CD4-positive, CD25-positive, alpha-beta regulatory T cell (primary cell): ENCODE data around the gene STK39. TPM values are rescaled to one million over a fixed set of nuclear protein-coding genes. Genes with fewer than 3 reads are reported as not detected.

Experiments
- ATAC-seq, 2 donors: fragments of 150-1000 bp; cut with Tn5 transposase; one replicate each; pipeline ENCODE4 v1.10.0; 2021; ENCODE audit warnings: low read depth in 2 of 2, moderate number of reproducible peaks in 2 of 2, moderate library complexity in 1 of 2
- DNase-seq, 3 donors: peaks; one replicate each; pipeline versions ENCODE4 v3.0.0 to v3.0.0-alpha.2; 2012 to 2022; ENCODE audit warnings: mixed read lengths in 1 of 3
- H3K27ac ChIP-seq: one replicate; pipeline ENCODE4 v1.7.0; 2013; ENCODE audit warnings: mild to moderate bottlenecking, low read length; ENCODE audit not compliant: insufficient read depth, poor library complexity, severe bottlenecking
- H3K27me3 ChIP-seq: one replicate; pipeline ENCODE4 v1.7.0; 2013; ENCODE audit warnings: low read length; ENCODE audit not compliant: control insufficient read depth, insufficient read depth
- H3K36me3 ChIP-seq: one replicate; pipeline ENCODE4 v1.7.0; 2013; ENCODE audit warnings: mild to moderate bottlenecking, low read length, moderate library complexity; ENCODE audit not compliant: control insufficient read depth, insufficient read depth
- H3K4me1 ChIP-seq: 2 replicates; pipeline ENCODE4 v1.7.0; 2013; ENCODE audit warnings: mild to moderate bottlenecking, low read length; ENCODE audit not compliant: insufficient read depth, control insufficient read depth, poor library complexity, severe bottlenecking
- H3K4me3 ChIP-seq: one replicate; pipeline ENCODE4 v1.7.0; 2013; ENCODE audit warnings: low read depth, mild to moderate bottlenecking, low read length, moderate library complexity
- H3K9me3 ChIP-seq, 2 experiments: 1 replicate in 1 of 2; 2 replicates in 1 of 2; pipeline ENCODE4 v1.7.0; 2013; ENCODE audit warnings: low read length in 2 of 2, mild to moderate bottlenecking in 1 of 2, moderate library complexity in 1 of 2; ENCODE audit not compliant: control insufficient read depth in 2 of 2
- H3K27ac Mint-ChIP-seq, 3 donors: one replicate each; pipeline ENCODE4 v1.8.0; 2020 to 2022; ENCODE audit warnings: mild to moderate bottlenecking in 3 of 3, mixed read lengths in 3 of 3, moderate library complexity in 2 of 3
- H3K27me3 Mint-ChIP-seq: one replicate; pipeline ENCODE4 v1.8.0; 2022; ENCODE audit warnings: mild to moderate bottlenecking, mixed read lengths
- H3K36me3 Mint-ChIP-seq: one replicate; pipeline ENCODE4 v1.8.0; 2020; ENCODE audit warnings: mixed read lengths
- H3K4me1 Mint-ChIP-seq, 4 donors: one replicate each; pipeline ENCODE4 v1.8.0; 2020 to 2022; ENCODE audit warnings: mixed read lengths in 4 of 4, mild to moderate bottlenecking in 1 of 4
- H3K4me3 Mint-ChIP-seq, 4 donors: one replicate each; pipeline ENCODE4 v1.8.0; 2020 to 2022; ENCODE audit warnings: mild to moderate bottlenecking in 4 of 4, mixed read lengths in 4 of 4, moderate library complexity in 3 of 4
- H3K9me3 Mint-ChIP-seq, 7 donors: one replicate each; pipeline ENCODE4 v1.8.0; 2020 to 2022; ENCODE audit warnings: mixed read lengths in 7 of 7, mild to moderate bottlenecking in 3 of 7, moderate library complexity in 2 of 7
- polyA plus RNA-seq, 4 donors: library from polyadenylated mRNA; unstranded; fragments of 300-500 nt; fragmentation: Illumina TruSeq; gene quantifications; one replicate each; pipeline ENCODE4 v1.2.3, GENCODE V29; 2021
- total RNA-seq: library from RNA; stranded (reverse); gene quantifications from one replicate; pipeline ENCODE4 v1.2.3, GENCODE V29; 2022

Gene STK39
- total and polyA plus RNA-seq, 5 donors from 2014 or later: 4.4 to 27.2 (median 7.6) TPM

GRCh38 chr2:168072626-168073303 lies 174.6 kb downstream of the STK39 start:
- no peak overlapping the region for H3K4me3 Mint-ChIP-seq
- DNase-seq: no peak
- no peak overlapping the region for H3K27ac Mint-ChIP-seq
- Histone ChIP-seq H3K9me3 (no peaks in the 10 kb centered on the region), H3K36me3 (peaks cover 15% of the 10 kb centered on the region), H3K4me3 (no peak overlapping the region), H3K4me1 (no peaks in the 10 kb centered on the region), H3K27me3 (no peaks in the 10 kb centered on the region), H3K27ac (no peak overlapping the region)
- no peaks in the 10 kb centered on the region for H3K27me3 Mint-ChIP-seq
- peaks cover 0 to 5% (median 0%) of the 10 kb centered on the region in 7 donors for H3K9me3 Mint-ChIP-seq
- ATAC-seq: no peak
- peaks cover 48% of the 10 kb centered on the region for H3K36me3 Mint-ChIP-seq
- H3K4me1 Mint-ChIP-seq: peaks cover 2 to 11% (median 6%) of the 10 kb centered on the region in 4 donors

GRCh38 chr2:168064011-168064998 lies 183.1 kb downstream of the STK39 start:
- DNase-seq (no peak), ATAC-seq (no peak)
- H3K4me3 ChIP-seq: no peak overlapping the region
- H3K9me3 ChIP-seq: no peaks in the 10 kb centered on the region
- peaks cover 47% of the 10 kb centered on the region for H3K36me3 ChIP-seq
- Mint-ChIP-seq H3K9me3 (no peaks in the 10 kb centered on the region), H3K4me1 (peaks cover 5 to 10% (median 6%) of the 10 kb centered on the region in 4 donors), H3K27me3 (no peaks in the 10 kb centered on the region), H3K27ac (no peak overlapping the region), H3K36me3 (peaks cover 77% of the 10 kb centered on the region), H3K4me3 (no peak overlapping the region)
- no peaks in the 10 kb centered on the region for H3K4me1 ChIP-seq
- no peaks in the 10 kb centered on the region for H3K27me3 ChIP-seq
- no peak overlapping the region for H3K27ac ChIP-seq

GRCh38 chr2:168062936-168063335 lies 184.5 kb downstream of the STK39 start:
- no peaks in the 10 kb centered on the region for H3K4me1 ChIP-seq
- no peaks in the 10 kb centered on the region for H3K9me3 Mint-ChIP-seq
- ATAC-seq (no peak), DNase-seq (no peak)
- H3K4me1 Mint-ChIP-seq: peaks cover 3 to 10% (median 6%) of the 10 kb centered on the region in 4 donors
- no peaks in the 10 kb centered on the region for H3K27me3 ChIP-seq
- no peak overlapping the region for H3K4me3 ChIP-seq
- H3K9me3 ChIP-seq: no peaks in the 10 kb centered on the region
- H3K4me3 Mint-ChIP-seq: no peak overlapping the region
- H3K36me3 ChIP-seq: peaks cover 54% of the 10 kb centered on the region
- H3K27ac Mint-ChIP-seq: no peak overlapping the region
- peaks cover 72% of the 10 kb centered on the region for H3K36me3 Mint-ChIP-seq
- H3K27me3 Mint-ChIP-seq: no peaks in the 10 kb centered on the region
- H3K27ac ChIP-seq: no peak overlapping the region

GRCh38 chr2:168062054-168062453 lies 185.3 kb downstream of the STK39 start:
- H3K4me1 Mint-ChIP-seq: peaks cover 3 to 10% (median 6%) of the 10 kb centered on the region in 4 donors
- ATAC-seq (no peak), DNase-seq (no peak)
- H3K9me3 Mint-ChIP-seq: no peaks in the 10 kb centered on the region
- H3K27ac ChIP-seq: no peak overlapping the region
- H3K4me3 ChIP-seq: no peak overlapping the region
- peaks cover 64% of the 10 kb centered on the region for H3K36me3 Mint-ChIP-seq
- H3K4me1 ChIP-seq: no peaks in the 10 kb centered on the region
- H3K27me3 ChIP-seq: no peaks in the 10 kb centered on the region
- H3K36me3 ChIP-seq: peaks cover 56% of the 10 kb centered on the region
- H3K27me3 Mint-ChIP-seq: no peaks in the 10 kb centered on the region
- H3K27ac Mint-ChIP-seq: no peak overlapping the region
- no peak overlapping the region for H3K4me3 Mint-ChIP-seq
- no peaks in the 10 kb centered on the region for H3K9me3 ChIP-seq

- Histone ChIP-seq H3K9me3 (no peaks in the 10 kb centered on the region), H3K4me1 (no peaks in the 10 kb centered on the region), H3K4me3 (no peak overlapping the region), H3K27ac (no peak overlapping the region), H3K36me3 (peaks cover 57% of the 10 kb centered on the region), H3K27me3 (no peaks in the 10 kb centered on the region)
- Mint-ChIP-seq H3K27ac (no peak overlapping the region), H3K4me1 (peaks cover 5 to 10% (median 6%) of the 10 kb centered on the region in 4 donors), H3K36me3 (peaks cover 58% of the 10 kb centered on the region), H3K9me3 (no peaks in the 10 kb centered on the region), H3K27me3 (no peaks in the 10 kb centered on the region), H3K4me3 (no peak overlapping the region)
- DNase-seq (no peak), ATAC-seq (no peak)
These were observed 186.2 kb downstream of the STK39 start for GRCh38 chr2:168060986-168061750.

DNA sequence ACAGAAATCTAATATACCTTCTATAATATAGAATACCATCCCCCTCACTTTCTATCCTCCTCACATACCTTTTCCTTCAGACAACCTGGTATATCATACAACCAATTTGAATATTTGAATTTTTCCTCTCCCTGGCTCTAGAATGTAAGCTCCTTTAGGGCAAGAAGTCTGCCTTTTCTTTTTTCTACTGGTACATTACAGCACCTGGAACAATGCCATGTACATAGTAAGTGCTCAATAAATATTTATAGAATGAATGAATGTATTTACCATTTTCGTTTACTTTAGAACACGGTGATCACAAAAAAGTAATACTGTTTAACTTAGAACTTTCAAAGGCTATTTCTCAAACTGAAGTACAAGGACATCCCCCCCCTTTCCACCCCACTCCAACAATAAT lies 187.6 kb downstream of the STK39 start:
- no peaks in the 10 kb centered on the region for H3K4me1 ChIP-seq
- H3K27me3 Mint-ChIP-seq: no peaks in the 10 kb centered on the region
- no peaks in the 10 kb centered on the region for H3K9me3 ChIP-seq
- peaks cover 11 to 18% (median 15%) of the 10 kb centered on the region in 4 donors for H3K4me1 Mint-ChIP-seq
- peaks cover 48% of the 10 kb centered on the region for H3K36me3 Mint-ChIP-seq
- no peaks in the 10 kb centered on the region for H3K9me3 Mint-ChIP-seq
- H3K27me3 ChIP-seq: no peaks in the 10 kb centered on the region
- H3K27ac Mint-ChIP-seq: no peak overlapping the region
- H3K4me3 ChIP-seq: no peak overlapping the region
- peaks cover 55% of the 10 kb centered on the region for H3K36me3 ChIP-seq
- no peak overlapping the region for H3K27ac ChIP-seq
- H3K4me3 Mint-ChIP-seq: peak overlapping the region in 1 of 4 donors; percentile 27
- DNase-seq (no peak), ATAC-seq (no peak)

- Histone ChIP-seq H3K27me3 (no peaks in the 10 kb centered on the region), H3K4me3 (no peak overlapping the region), H3K4me1 (no peaks in the 10 kb centered on the region), H3K9me3 (no peaks in the 10 kb centered on the region), H3K36me3 (peaks cover 46% of the 10 kb centered on the region), H3K27ac (no peak overlapping the region)
- H3K27me3 Mint-ChIP-seq: no peaks in the 10 kb centered on the region
- ATAC-seq (no peak), DNase-seq (no peak)
- no peak overlapping the region for H3K27ac Mint-ChIP-seq
- no peak overlapping the region for H3K4me3 Mint-ChIP-seq
- H3K4me1 Mint-ChIP-seq: peaks cover 14 to 26% (median 22%) of the 10 kb centered on the region in 4 donors
- H3K36me3 Mint-ChIP-seq: peaks cover 47% of the 10 kb centered on the region
- no peaks in the 10 kb centered on the region for H3K9me3 Mint-ChIP-seq
These were observed 188.7 kb downstream of the STK39 start for GRCh38 chr2:168058675-168059074.
